Measurements from ENCODE around the gene SPAG9.

DNA sequence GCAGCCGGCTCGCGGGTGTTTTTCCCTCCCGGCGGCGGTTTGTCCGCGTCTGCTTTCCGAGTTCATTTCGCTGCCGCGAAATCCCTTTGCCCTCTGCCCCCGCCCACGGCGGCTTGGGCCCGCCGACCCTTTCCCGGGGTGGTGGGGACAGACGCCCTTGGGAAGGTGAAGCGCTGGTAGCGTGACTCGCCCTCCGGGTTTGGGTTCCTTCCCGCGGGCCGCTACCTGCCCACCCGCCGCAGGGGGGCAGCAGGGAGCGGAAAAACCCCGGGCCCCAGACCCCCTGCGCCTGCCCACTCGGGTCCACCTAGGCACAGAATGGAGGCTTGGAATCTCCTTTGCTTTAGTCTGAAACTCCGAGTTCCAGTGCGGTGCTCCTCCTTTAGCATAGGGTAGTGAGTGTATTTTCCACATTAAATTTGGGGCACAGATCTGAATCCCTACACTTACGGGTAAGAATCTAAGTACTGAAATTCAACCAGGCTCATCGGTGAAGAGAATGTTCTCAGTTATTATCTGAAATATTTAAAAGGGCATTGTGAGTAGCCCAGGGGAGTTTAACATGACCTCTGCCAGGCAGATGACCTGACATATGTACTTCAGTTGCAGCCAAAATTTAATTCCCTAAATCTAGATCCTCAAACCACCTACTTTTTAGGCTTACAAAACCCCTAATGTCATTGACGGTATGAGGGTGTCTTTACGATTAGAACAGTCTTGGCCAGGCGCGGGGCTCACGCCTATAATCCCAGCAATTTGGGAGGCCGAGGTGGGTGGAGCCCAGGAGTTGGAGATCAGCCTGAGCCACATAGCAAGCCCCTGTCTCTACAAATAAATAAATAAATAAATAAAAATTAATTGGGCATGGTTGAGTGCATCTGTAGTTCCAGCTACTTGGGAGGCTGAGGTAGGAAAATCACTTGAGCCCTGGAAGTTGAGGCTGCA, 46.6 kb upstream of the SPAG9 start:
- TF ChIP-seq MXI1 (conservative IDR thresholded peaks at IDR 0.05; ENCODE audit: poor library complexity, severe bottlenecking), result no peak
- TF ChIP-seq, protein P1, sequence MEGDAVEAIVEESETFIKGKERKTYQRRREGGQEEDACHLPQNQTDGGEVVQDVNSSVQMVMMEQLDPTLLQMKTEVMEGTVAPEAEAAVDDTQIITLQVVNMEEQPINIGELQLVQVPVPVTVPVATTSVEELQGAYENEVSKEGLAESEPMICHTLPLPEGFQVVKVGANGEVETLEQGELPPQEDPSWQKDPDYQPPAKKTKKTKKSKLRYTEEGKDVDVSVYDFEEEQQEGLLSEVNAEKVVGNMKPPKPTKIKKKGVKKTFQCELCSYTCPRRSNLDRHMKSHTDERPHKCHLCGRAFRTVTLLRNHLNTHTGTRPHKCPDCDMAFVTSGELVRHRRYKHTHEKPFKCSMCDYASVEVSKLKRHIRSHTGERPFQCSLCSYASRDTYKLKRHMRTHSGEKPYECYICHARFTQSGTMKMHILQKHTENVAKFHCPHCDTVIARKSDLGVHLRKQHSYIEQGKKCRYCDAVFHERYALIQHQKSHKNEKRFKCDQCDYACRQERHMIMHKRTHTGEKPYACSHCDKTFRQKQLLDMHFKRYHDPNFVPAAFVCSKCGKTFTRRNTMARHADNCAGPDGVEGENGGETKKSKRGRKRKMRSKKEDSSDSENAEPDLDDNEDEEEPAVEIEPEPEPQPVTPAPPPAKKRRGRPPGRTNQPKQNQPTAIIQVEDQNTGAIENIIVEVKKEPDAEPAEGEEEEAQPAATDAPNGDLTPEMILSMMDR (IDR thresholded peaks at IDR 0.05; ENCODE audit: poor library complexity, severe bottlenecking), result peak; percentile 60
- no peak for TF ChIP-seq REST (IDR thresholded peaks at IDR 0.05; ENCODE audit: borderline replicate concordance)
- no peak for TF ChIP-seq EZH2 (IDR thresholded peaks at IDR 0.05; ENCODE audit: borderline replicate concordance, insufficient read depth, low read length, poor library complexity, severe bottlenecking)

Measured in neural cell (in vitro differentiated cells).